PC-9 (cell line): ENCODE measurements around the gene SPON2. TPM values are rescaled to one million over a fixed set of nuclear protein-coding genes. Genes with fewer than 3 reads are reported as not detected.

ENCODE experiments used
- BruUV-seq: library from RNA; stranded (reverse); fragments of 400-500 nt; replicated peaks from 2 replicates; lab custom pipeline; 2021; lab: Mats Ljungman, UMichigan
- CTCF ChIA-PET: fragments of 300-600 bp; sonication (Branson Sonifier 250); formaldehyde crosslinking; loops from one replicate; lab custom pipeline; 2022; ENCODE audit warnings: antibody characterized with exemption; lab: Charles Lee
- POLR2A ChIA-PET: fragments of 300-600 bp; sonication (Branson Sonifier 250); formaldehyde crosslinking; loops from one replicate; lab custom pipeline; 2022; ENCODE audit warnings: antibody characterized with exemption; ENCODE audit not compliant: unreplicated experiment; lab: Charles Lee
- DNase-seq, 2 experiments: peaks; one replicate each; pipeline versions ENCODE4 v3.0.0 to v3.0.0-alpha.2; 2015 to 2022; ENCODE audit warnings: mixed read lengths in 1 of 2
- H2AFZ ChIP-seq: fragments of 200-600 bp; sonication (generic); 2 replicates; pipeline ENCODE4 v1.8.1; 2017; ENCODE audit warnings: antibody characterized with exemption
- H3F3A ChIP-seq: fragments of 200-600 bp; sonication (generic); 2 replicates; pipeline ENCODE4 v1.8.1; 2017; ENCODE audit warnings: antibody characterized with exemption, mild to moderate bottlenecking, low read depth; ENCODE audit not compliant: insufficient read depth
- H3K27ac ChIP-seq: fragments of 200-600 bp; sonication (generic); 2 replicates; pipeline ENCODE4 v1.6.1; 2016; ENCODE audit warnings: mixed run types
- H3K27me3 ChIP-seq: fragments of 200-600 bp; sonication (generic); 2 replicates; pipeline ENCODE4 v1.6.1; 2016; ENCODE audit warnings: low read depth, mixed run types; ENCODE audit not compliant: insufficient read depth
- H3K36me3 ChIP-seq: fragments of 200-600 bp; sonication (generic); 2 replicates; pipeline ENCODE4 v1.6.1; 2016; ENCODE audit warnings: low read depth, mixed run types
- H3K4me1 ChIP-seq: fragments of 200-600 bp; sonication (generic); replicated peaks from 2 replicates; pipeline ENCODE4 v1.6.1; 2016; ENCODE audit warnings: mixed run types; ENCODE audit not compliant: insufficient read depth
- H3K4me2 ChIP-seq: fragments of 200-600 bp; sonication (generic); 2 replicates; pipeline ENCODE4 v1.6.1; 2017; ENCODE audit warnings: mixed run types
- H3K4me3 ChIP-seq: fragments of 200-600 bp; sonication (generic); 2 replicates; pipeline ENCODE4 v1.6.1; 2016; ENCODE audit warnings: mixed run types
- H3K79me2 ChIP-seq: fragments of 200-600 bp; sonication (generic); 2 replicates; pipeline ENCODE4 v1.6.1; 2017; ENCODE audit warnings: low read depth, mixed run types
- H3K9me2 ChIP-seq: fragments of 200-600 bp; sonication (generic); 2 replicates; pipeline ENCODE4 v1.8.1; 2017; ENCODE audit warnings: mild to moderate bottlenecking; ENCODE audit not compliant: insufficient read depth
- H3K9me3 ChIP-seq: fragments of 200-600 bp; sonication (generic); 2 replicates; pipeline ENCODE4 v1.8.1; 2016; ENCODE audit warnings: low read depth; ENCODE audit not compliant: insufficient read depth
- H4K20me1 ChIP-seq: fragments of 200-600 bp; sonication (generic); 2 replicates; pipeline ENCODE4 v1.8.1; 2017; ENCODE audit not compliant: insufficient read depth
- EZH2 ChIP-seq: fragments of 200-600 bp; sonication (generic); IDR thresholded peaks from 2 replicates; pipeline ENCODE4 v1.8.0; 2017; ENCODE audit warnings: antibody characterized with exemption, low read depth
- intact Hi-C: fragments of 100-400 bp; cut with micrococcal nuclease; formaldehyde crosslinking; loops from one replicate; pipeline ENCODE4 v1.10.0; 2022; ENCODE audit not compliant: unreplicated experiment
- total RNA-seq: library from RNA; stranded (reverse); gene quantifications from 2 replicates; pipeline ENCODE4 v1.2.3, GENCODE V29; 2021
- TF ChIP-seq, protein P1 (sequence below): fragments of 200-600 bp; sonication (generic); conservative IDR thresholded peaks from 2 replicates; pipeline ENCODE4 v1.6.1; 2017; ENCODE audit warnings: mixed run types, antibody characterized with exemption, mild to moderate bottlenecking, moderate library complexity

The SPON2 gene
- total RNA-seq, 1 experiment from 2014 or later, result 2.0 TPM

GRCh38 chr4:1208266-1208961, 36.0 kb upstream of the SPON2 start:
- no peak overlapping the region for H3K27ac ChIP-seq
- BruUV-seq, result no TSS peak
- no peaks in the 10 kb centered on the region; the same call in 1 of the 2 replicates for H4K20me1 ChIP-seq
- CTCF ChIA-PET, result no interaction called here
- no peaks in the 10 kb centered on the region for H3K79me2 ChIP-seq
- TF ChIP-seq EZH2, result no peak
- TF ChIP-seq, protein P1, sequence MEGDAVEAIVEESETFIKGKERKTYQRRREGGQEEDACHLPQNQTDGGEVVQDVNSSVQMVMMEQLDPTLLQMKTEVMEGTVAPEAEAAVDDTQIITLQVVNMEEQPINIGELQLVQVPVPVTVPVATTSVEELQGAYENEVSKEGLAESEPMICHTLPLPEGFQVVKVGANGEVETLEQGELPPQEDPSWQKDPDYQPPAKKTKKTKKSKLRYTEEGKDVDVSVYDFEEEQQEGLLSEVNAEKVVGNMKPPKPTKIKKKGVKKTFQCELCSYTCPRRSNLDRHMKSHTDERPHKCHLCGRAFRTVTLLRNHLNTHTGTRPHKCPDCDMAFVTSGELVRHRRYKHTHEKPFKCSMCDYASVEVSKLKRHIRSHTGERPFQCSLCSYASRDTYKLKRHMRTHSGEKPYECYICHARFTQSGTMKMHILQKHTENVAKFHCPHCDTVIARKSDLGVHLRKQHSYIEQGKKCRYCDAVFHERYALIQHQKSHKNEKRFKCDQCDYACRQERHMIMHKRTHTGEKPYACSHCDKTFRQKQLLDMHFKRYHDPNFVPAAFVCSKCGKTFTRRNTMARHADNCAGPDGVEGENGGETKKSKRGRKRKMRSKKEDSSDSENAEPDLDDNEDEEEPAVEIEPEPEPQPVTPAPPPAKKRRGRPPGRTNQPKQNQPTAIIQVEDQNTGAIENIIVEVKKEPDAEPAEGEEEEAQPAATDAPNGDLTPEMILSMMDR, result no peak
- no peak overlapping the region for H3K4me2 ChIP-seq
- POLR2A ChIA-PET, result no interaction called here
- H3K4me3 ChIP-seq, result no peak overlapping the region
- H3K4me1 ChIP-seq, result no peaks in the 10 kb centered on the region
- no peak overlapping the region for H2AFZ ChIP-seq
- intact Hi-C loops, result no loop called here
- H3K27me3 ChIP-seq, result no peaks in the 10 kb centered on the region
- H3K9me2 ChIP-seq, result no peaks in the 10 kb centered on the region
- H3K9me3 ChIP-seq, result no peaks in the 10 kb centered on the region
- H3K36me3 ChIP-seq, result no peaks in the 10 kb centered on the region; the same call in 1 of the 2 replicates
- DNase-seq, result no peak
- no peaks in the 10 kb centered on the region for H3F3A ChIP-seq

DNA sequence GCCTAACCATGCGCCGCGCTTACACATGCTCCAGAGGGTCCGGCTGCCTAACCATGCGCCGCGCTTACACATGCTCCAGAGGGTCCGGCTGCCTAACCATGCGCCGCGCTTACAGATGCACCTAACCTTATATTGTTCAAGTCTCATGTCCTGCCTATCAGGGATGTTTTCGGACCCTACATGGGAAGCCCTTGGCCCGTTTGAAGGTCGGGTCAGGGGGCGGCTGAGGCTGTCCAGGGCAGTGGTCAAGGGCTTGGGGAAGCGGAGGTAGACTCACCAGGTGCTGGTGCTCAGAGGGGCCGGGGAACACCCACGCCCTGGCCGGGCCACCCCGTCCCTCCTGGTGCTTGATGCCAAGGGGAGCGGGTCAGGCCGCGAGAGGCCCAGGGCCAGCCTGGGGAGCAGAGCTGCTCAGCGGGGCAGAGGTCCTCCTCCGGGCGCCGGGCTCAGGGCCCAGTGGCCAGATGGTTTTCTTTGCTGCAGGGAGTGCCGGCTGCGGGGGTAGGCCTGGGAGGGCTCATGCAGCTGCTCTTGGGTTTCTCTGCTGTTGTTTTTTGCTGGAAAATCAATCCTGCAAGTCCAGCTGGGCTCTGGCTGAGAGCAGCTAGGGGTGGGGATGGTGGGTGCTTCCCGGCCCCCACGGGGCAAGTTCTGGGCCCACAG, 35.4 kb upstream of the SPON2 start:
- CTCF ChIA-PET, result no interaction called here
- Histone ChIP-seq H3K9me3 (no peaks in the 10 kb centered on the region), H3K36me3 (no peaks in the 10 kb centered on the region; the same call in 1 of the 2 replicates), H4K20me1 (no peaks in the 10 kb centered on the region; the same call in 1 of the 2 replicates), H3K4me2 (no peak overlapping the region), H3K4me3 (no peak overlapping the region), H2AFZ (no peak overlapping the region), H3K4me1 (no peaks in the 10 kb centered on the region), H3K9me2 (no peaks in the 10 kb centered on the region), H3K27me3 (no peaks in the 10 kb centered on the region), H3F3A (no peaks in the 10 kb centered on the region), H3K27ac (no peak overlapping the region), H3K79me2 (no peaks in the 10 kb centered on the region)
- no peak for DNase-seq
- intact Hi-C loops, result no loop called here
- POLR2A ChIA-PET, result no interaction called here
- TF ChIP-seq, protein P1, result no peak
- TF ChIP-seq EZH2, result no peak
- BruUV-seq, result no TSS peak

- Histone ChIP-seq H3K4me1 (no peaks in the 10 kb centered on the region), H3K4me3 (no peak overlapping the region), H4K20me1 (no peaks in the 10 kb centered on the region; the same call in 1 of the 2 replicates), H3K4me2 (no peak overlapping the region), H3K27ac (no peak overlapping the region), H3K9me2 (no peaks in the 10 kb centered on the region), H3F3A (no peaks in the 10 kb centered on the region), H3K36me3 (no peaks in the 10 kb centered on the region; the same call in 1 of the 2 replicates), H3K79me2 (no peaks in the 10 kb centered on the region), H2AFZ (no peak overlapping the region), H3K9me3 (no peaks in the 10 kb centered on the region), H3K27me3 (no peaks in the 10 kb centered on the region)
- CTCF ChIA-PET, result no interaction called here
- TF ChIP-seq, protein P1, result no peak
- intact Hi-C loops, result no loop called here
- no peak for DNase-seq
- no TSS peak for BruUV-seq
- POLR2A ChIA-PET, result no interaction called here
Observed at GRCh38 chr4:1207157-1207470, 34.7 kb upstream of the SPON2 start.
